Kidney glomerular epithelial cell (primary cell): ENCODE measurements around the gene TRABD2B.

Source experiments
- DNase-seq: peaks from one replicate; lab custom pipeline; 2025; lab: John Stamatoyannopoulos, UW

Gene TRABD2B

GRCh38 chr1:47827109-47827508, 170.1 kb downstream of the TRABD2B start:
- DNase-seq, result peak; percentile 2

GRCh38 chr1:47824716-47825115, 172.5 kb downstream of the TRABD2B start:
- no peak for DNase-seq

- DNase-seq, result no peak
Measured at GRCh38 chr1:47824297-47824696, 172.9 kb downstream of the TRABD2B start.

- no peak for DNase-seq
Measured at GRCh38 chr1:47823040-47823808, 174.0 kb downstream of the TRABD2B start.

GRCh38 chr1:47821760-47822159, 175.4 kb downstream of the TRABD2B start:
- DNase-seq, result no peak

- DNase-seq, result no peak
Measured at GRCh38 chr1:47819574-47819888, 177.7 kb downstream of the TRABD2B start.

GRCh38 chr1:47818682-47819573, 178.3 kb downstream of the TRABD2B start:
- no peak for DNase-seq

GRCh38 chr1:47817861-47818260, 179.3 kb downstream of the TRABD2B start:
- no peak for DNase-seq

- DNase-seq, result no peak
Measured at GRCh38 chr1:47816325-47817071, 180.7 kb downstream of the TRABD2B start.

GRCh38 chr1:47814612-47815395, 182.4 kb downstream of the TRABD2B start:
- no peak for DNase-seq

GRCh38 chr1:47813970-47814369, 183.2 kb downstream of the TRABD2B start:
- no peak for DNase-seq

GRCh38 chr1:47812904-47813514, 184.2 kb downstream of the TRABD2B start:
- no peak for DNase-seq

GRCh38 chr1:47810964-47811682, 186.1 kb downstream of the TRABD2B start:
- DNase-seq, result no peak

- peak; percentile 10 for DNase-seq
Measured at GRCh38 chr1:47809301-47810084, 187.7 kb downstream of the TRABD2B start.

- DNase-seq, result no peak
Measured at GRCh38 chr1:47808612-47809011, 188.6 kb downstream of the TRABD2B start.

- DNase-seq, result no peak
Measured at GRCh38 chr1:47805921-47806361, 191.2 kb downstream of the TRABD2B start.

- DNase-seq, result no peak
Measured at GRCh38 chr1:47805018-47805417, 192.2 kb downstream of the TRABD2B start.

GRCh38 chr1:47803815-47804501, 193.2 kb downstream of the TRABD2B start:
- no peak for DNase-seq

GRCh38 chr1:47797575-47797974, 199.6 kb downstream of the TRABD2B start:
- DNase-seq, result no peak
